Nephron (organoid): ENCODE measurements around the gene F5.
A peak's percentile ranks its signal among the peaks of the same experiment; 100 is the strongest.

Source experiments
- H3K27ac Mint-ChIP-seq, 3 experiments: 2 replicates each; pipeline ENCODE4 v1.8.0; 2020; ENCODE audit warnings: mixed read lengths in 3 of 3, mild to moderate bottlenecking in 2 of 3, moderate library complexity in 1 of 3
- H3K27me3 Mint-ChIP-seq: 2 replicates; pipeline ENCODE4 v1.8.0; 2021; ENCODE audit warnings: low read depth, mild to moderate bottlenecking, moderate library complexity, mixed read lengths
- H3K36me3 Mint-ChIP-seq: 2 replicates; pipeline ENCODE4 v1.8.0; 2020; ENCODE audit warnings: low read depth, mixed read lengths
- H3K4me1 Mint-ChIP-seq: 2 replicates; pipeline ENCODE4 v1.8.0; 2020; ENCODE audit warnings: mixed read lengths
- H3K4me3 Mint-ChIP-seq, 3 experiments: 2 replicates each; pipeline ENCODE4 v1.8.0; 2020; ENCODE audit warnings: mild to moderate bottlenecking in 3 of 3, mixed read lengths in 3 of 3, moderate library complexity in 2 of 3
- H3K9me3 Mint-ChIP-seq: 2 replicates; pipeline ENCODE4 v1.8.0; 2020; ENCODE audit warnings: mixed read lengths
- CTCF ChIP-seq, 3 experiments: fragments of 200-600 bp; sonication (generic); IDR thresholded peaks; one replicate each; pipeline ENCODE4 v1.5.0; 2021; ENCODE audit warnings: antibody characterized with exemption in 3 of 3; ENCODE audit not compliant: unreplicated experiment in 3 of 3

The F5 gene

DNA sequence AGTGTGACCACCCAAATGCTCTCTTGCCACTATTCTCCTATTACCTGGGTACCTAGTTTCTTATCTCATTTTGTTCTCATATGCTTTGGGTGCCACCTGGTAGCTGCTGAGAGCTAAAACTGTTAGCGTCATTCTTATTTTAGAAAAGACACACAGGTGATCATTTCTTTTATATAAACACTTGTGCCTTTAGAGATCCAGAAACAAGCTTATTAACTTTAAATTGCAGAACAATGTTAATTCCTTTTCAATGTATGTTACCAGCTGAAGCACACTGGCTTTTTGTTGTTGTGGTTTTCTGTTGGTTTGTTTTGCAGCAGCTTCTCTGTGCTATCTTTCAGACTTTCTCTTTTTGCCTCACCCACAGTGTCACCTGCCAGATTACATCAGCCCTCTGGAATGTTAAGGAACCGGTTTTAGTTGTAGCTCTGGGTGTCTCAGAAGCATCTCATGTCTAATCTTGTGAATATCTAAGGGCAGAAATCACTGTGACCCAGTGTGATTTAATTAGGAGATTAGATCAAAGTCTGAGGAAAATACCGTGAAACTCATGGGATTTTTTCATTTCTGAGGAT is 57.1 kb downstream of the F5 start:
- no peaks in the 10 kb centered on the region for H3K36me3 Mint-ChIP-seq
- H3K27ac Mint-ChIP-seq: peak overlapping the region; percentile 70 to 86 (median 78)

GRCh38 chr1:169528215-169529067 is 57.8 kb downstream of the F5 start:
- no peaks in the 10 kb centered on the region for H3K36me3 Mint-ChIP-seq
- no peaks in the 10 kb centered on the region for H3K9me3 Mint-ChIP-seq
- no peak overlapping the region for H3K4me3 Mint-ChIP-seq
- no peak for TF ChIP-seq CTCF (IDR thresholded peaks at IDR 0.05; ENCODE audit: unreplicated experiment in 3 of 3)
- no peaks in the 10 kb centered on the region for H3K27me3 Mint-ChIP-seq
- peaks cover 11% of the 10 kb centered on the region for H3K4me1 Mint-ChIP-seq
- H3K27ac Mint-ChIP-seq: peak overlapping the region; percentile 70 to 86 (median 78)

More for the DNA sequence above, 57.1 kb downstream of the F5 start:
- Mint-ChIP-seq H3K9me3 (no peaks in the 10 kb centered on the region), H3K4me3 (no peak overlapping the region), H3K4me1 (peaks cover 11% of the 10 kb centered on the region), H3K27me3 (peaks cover 4% of the 10 kb centered on the region)
- TF ChIP-seq CTCF (IDR thresholded peaks at IDR 0.05; ENCODE audit: unreplicated experiment in 3 of 3): no peak

DNA sequence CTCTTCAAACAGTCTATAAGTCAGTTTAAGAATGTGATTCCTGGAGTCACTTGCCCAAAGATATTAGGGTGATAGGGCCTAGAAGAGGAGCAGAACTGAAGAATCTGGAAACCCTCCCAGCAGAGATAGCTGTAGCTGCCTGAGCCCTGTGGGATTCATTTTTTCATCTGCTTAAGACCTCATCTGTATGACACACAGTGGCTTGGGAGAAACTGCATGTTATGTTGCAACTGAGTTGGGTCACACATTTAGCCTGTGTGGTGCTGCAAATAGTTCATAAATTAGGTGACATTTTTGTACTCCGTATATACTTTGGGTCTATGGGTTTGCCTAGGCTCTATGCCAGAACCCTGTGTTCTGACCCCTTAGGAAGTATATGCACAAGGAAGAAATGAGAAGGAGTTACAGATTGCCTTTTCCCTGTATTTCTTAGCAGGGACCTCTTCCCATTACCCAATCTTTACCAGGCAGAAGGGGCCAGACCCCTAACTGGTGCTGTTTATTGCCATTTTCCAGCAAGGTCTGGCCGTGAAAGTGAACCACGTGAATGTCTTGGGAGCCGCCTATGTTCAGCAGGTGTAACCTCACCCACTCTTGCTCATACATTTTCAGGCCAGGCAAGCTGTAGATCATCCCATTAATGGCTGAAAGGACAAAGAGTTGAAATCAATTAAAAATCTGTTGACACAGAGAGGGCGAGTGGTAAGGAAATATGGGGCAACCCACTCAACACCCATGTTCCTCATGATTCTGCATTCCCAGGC is 58.6 kb downstream of the F5 start:
- Mint-ChIP-seq H3K4me1 (peaks cover 11% of the 10 kb centered on the region), H3K27ac (peak overlapping the region in 2 of 3 experiments; percentile 21), H3K27me3 (no peaks in the 10 kb centered on the region), H3K36me3 (no peaks in the 10 kb centered on the region), H3K4me3 (no peak overlapping the region), H3K9me3 (no peaks in the 10 kb centered on the region)
- no peak for TF ChIP-seq CTCF (IDR thresholded peaks at IDR 0.05; ENCODE audit: unreplicated experiment in 3 of 3)

GRCh38 chr1:169527001-169527400 is 59.3 kb downstream of the F5 start:
- no peak overlapping the region for H3K27ac Mint-ChIP-seq
- no peaks in the 10 kb centered on the region for H3K36me3 Mint-ChIP-seq
- no peaks in the 10 kb centered on the region for H3K9me3 Mint-ChIP-seq
- H3K4me3 Mint-ChIP-seq: no peak overlapping the region
- no peaks in the 10 kb centered on the region for H3K27me3 Mint-ChIP-seq
- TF ChIP-seq CTCF (IDR thresholded peaks at IDR 0.05; ENCODE audit: unreplicated experiment in 3 of 3): no peak
- peaks cover 11% of the 10 kb centered on the region for H3K4me1 Mint-ChIP-seq

GRCh38 chr1:169526120-169526832 is 60.0 kb downstream of the F5 start:
- H3K36me3 Mint-ChIP-seq: no peaks in the 10 kb centered on the region
- H3K4me1 Mint-ChIP-seq: peaks cover 11% of the 10 kb centered on the region
- H3K9me3 Mint-ChIP-seq: no peaks in the 10 kb centered on the region
- no peak for TF ChIP-seq CTCF (IDR thresholded peaks at IDR 0.05; ENCODE audit: unreplicated experiment in 3 of 3)
- H3K4me3 Mint-ChIP-seq: no peak overlapping the region
- no peak overlapping the region for H3K27ac Mint-ChIP-seq
- no peaks in the 10 kb centered on the region for H3K27me3 Mint-ChIP-seq
